Coronary artery (tissue), 2 donors: ENCODE measurements around the gene TNFRSF1B.

Experiments
- DNase-seq: peaks from one replicate; pipeline ENCODE4 v3.0.0-alpha.2; 2017; ENCODE audit warnings: low spot score
- H3K27ac ChIP-seq, 2 donors: fragments of 200-600 bp; sonication (generic); one replicate each; pipeline ENCODE4 v1.5.1; 2016 to 2019
- H3K4me3 ChIP-seq: fragments of 200-600 bp; sonication (generic); 2 replicates; pipeline ENCODE4 v1.5.1; 2016; ENCODE audit warnings: mild to moderate bottlenecking, moderate library complexity
- CTCF ChIP-seq: fragments of 200-600 bp; sonication (generic); IDR thresholded peaks from one replicate; pipeline ENCODE4 v1.5.1; 2019; ENCODE audit warnings: antibody characterized with exemption

Gene TNFRSF1B

GRCh38 chr1:12152113-12152891, 14.5 kb upstream of the TNFRSF1B start:
- no peak for DNase-seq
- no peak overlapping the region for H3K4me3 ChIP-seq
- no peak for TF ChIP-seq CTCF
- H3K27ac ChIP-seq, result peak overlapping the region; percentile 44 to 84

- Histone ChIP-seq H3K27ac (peak overlapping the region; percentile 44 to 84), H3K4me3 (no peak overlapping the region)
- DNase-seq, result no peak
- no peak for TF ChIP-seq CTCF
These were observed 13.5 kb upstream of the TNFRSF1B start for GRCh38 chr1:12153181-12153785.

- no peak for DNase-seq
- no peak overlapping the region for H3K4me3 ChIP-seq
- TF ChIP-seq CTCF, result no peak
- no peak overlapping the region for H3K27ac ChIP-seq
These were observed 11.5 kb upstream of the TNFRSF1B start for GRCh38 chr1:12155328-12155727.

- no peak overlapping the region for H3K4me3 ChIP-seq
- TF ChIP-seq CTCF, result no peak
These were observed 9.2 kb upstream of the TNFRSF1B start for GRCh38 chr1:12157366-12158231.

GRCh38 chr1:12158357-12159092, 8.3 kb upstream of the TNFRSF1B start:
- no peak for DNase-seq
- Histone ChIP-seq H3K4me3 (no peak overlapping the region), H3K27ac (no peak overlapping the region)
- no peak for TF ChIP-seq CTCF

More at GRCh38 chr1:12157366-12158231, 9.2 kb upstream of the TNFRSF1B start:
- no peak for DNase-seq
- H3K27ac ChIP-seq, result no peak overlapping the region

GRCh38 chr1:12159816-12160215, 7.0 kb upstream of the TNFRSF1B start:
- TF ChIP-seq CTCF, result no peak
- no peak overlapping the region for H3K4me3 ChIP-seq
- no peak for DNase-seq
- H3K27ac ChIP-seq, result no peak overlapping the region
